Hepatic stellate cell (primary cell): ENCODE data around the gene MYO1F.
"Not testable (repeated sequence)": the region's sequence is repeated elsewhere in the genome, so short reads cannot be mapped to it uniquely, and the experiment has no call there.

Experiments used
- DNase-seq: peaks from one replicate; pipeline ENCODE4 v3.0.0; 2011; ENCODE audit warnings: low spot score

The MYO1F gene

DNA sequence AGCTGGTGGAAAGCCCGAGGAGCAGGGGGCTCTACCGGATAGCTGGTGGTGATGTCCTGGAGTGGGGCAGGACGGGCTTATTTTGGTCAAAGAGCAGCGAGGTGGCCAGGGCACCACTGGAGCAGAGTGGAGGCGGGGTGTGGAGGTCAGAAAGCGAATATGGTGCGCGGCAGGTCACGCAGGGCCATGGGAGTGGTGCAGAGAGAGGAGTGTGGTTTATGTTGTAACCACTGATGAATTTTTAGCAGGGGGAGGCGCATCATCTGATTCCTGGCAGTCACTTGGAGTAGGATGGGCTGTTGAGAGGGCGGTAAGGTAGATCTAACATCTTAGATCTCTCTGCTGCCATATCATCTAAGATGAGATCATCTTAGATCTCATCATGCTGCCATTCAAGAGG lies 61.9 kb downstream of the MYO1F start:
- no peak for DNase-seq

DNA sequence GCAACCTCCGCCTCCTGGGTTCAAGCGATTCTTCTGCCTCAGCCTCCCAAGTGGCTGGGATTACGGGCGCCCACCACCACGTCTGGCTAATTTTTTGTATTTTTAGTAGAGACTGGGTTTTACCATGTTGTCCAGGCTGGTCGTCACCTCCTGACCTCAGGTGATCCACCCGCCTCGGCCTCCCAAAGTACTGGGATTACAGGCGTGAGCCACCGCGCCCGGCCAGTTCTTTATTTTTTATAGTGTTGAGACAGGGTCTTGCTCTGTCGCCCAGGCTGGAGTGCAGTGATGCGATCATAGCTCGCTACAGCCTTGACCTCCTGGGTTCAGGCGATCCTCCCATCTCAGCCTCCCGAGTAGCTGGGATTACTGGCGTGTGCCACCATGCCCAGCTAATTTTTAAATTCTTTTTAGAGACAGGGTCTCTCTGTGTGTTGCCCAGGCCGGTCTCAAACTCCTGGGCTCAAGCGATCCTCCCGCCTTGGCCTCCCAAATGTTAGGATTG lies 62.7 kb downstream of the MYO1F start:
- not testable (repeated sequence) for DNase-seq

DNA sequence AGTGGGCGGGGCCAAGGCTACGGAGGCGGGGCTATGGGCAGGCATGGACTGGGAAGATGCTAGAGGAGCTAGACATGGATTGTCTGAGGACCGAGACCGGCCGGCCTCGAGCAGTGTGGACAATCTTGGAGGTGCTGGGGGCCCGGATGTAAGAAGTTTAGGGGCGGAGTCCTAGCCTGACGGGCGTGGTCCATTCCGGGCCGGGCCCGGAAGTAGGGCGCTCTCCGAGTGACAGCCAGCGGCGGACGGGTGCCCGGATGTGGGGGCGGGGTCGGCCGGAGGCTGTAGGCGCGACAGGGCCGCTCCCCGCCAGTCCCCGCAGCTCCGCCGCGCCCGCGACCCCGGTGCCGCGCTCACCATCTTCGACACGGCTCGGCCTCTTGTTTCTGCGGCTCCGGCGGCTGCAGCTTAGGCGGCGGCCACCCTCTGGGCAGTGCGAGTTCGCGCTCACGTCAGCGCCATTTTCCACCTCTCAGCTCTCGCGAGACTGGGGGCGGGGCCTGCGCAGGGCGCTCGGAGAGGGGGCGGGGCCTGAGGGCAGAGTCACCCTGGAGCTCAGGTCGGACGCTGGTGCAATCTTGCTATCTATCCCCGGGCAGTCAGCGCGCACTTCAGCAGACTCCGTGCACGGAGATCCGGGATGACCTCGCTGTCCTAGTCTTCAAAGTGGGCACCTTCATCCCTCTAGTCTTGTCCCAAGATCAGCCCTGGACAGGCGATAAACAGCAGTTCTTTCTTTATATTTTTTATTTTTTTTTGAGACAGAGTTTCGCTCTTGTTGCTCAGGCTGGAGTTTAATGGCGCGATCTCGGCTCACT lies 63.3 kb downstream of the MYO1F start, which contains the start of gene ZNF414:
Gene ZNF414, minus strand, starts transcription at position 481 of the 818 bp plus-strand sequence. Its CDS starts 121 bp downstream, at position 360.
- peak; percentile 98 for DNase-seq

DNA sequence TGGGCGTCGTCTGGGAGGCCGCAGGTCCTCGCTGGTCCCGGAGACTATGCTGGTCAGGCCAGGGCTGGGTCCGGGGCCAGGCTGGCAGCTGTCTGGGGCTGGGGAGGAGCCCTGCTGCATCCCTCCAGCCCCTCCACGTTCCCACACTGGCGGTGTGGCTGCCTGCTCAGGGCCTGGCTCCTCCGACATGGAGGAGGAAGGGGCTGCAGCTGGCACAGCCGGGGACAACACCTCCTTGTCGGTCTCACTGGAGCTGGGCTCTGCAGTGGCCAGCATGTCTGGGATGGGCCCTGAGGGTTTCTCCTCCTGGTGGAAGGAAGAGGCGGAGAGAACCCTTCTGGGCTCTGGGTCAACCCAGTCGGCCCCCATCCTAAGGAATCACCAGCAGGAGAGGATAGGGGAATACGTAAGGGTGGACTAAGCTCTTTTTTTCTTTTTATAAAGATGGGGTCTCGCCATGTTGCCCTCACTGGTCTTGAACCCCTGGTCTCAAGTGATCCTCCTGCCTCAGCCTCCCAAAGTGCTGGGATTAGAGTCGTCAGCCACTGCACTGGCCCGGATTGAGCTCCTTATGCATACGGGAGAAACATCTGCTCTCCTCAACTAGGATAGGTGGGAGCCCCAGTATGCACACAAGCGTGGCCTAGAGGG lies 64.1 kb downstream of the MYO1F start:
- DNase-seq: no peak

DNA sequence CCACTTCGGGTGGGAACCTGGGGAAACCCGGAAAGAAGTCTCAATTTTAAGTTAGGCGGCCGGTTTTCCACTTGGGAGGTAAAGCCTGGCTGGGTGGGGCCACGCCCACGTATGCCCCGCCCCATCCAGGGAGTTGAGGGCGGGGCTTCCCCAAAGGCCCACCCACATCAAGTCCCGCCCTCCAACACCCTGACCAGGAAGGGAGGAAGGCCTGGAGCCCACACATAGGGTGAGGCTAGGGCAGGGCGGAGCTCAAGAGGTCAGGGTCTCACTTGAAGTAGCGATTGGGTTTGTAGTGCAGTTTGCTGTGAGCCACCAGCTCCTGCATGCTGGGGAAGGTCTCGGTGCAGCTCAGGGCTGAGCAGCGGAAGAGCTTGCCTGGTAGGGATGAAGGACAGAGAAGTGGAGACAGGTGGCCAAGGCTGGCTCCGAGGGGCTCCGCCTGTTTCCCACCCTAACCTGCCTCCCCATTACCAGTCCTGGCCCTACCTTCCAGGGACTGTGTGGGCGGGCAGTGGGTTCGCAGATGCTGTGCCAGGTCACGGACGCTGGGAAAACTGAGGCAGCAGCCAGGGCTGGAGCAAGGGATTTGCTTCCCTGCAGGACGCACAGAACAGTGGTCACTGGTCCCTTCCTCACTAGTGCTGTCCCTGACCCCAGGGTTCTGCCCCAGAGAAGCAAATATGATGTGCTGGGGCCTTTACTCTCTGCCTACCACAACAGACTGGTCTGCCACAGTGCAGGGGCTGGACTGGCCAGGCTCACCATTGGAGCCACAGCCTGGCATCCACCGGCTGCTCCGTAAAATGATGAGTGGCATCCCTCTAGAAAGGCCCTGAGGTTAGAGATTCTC lies 64.9 kb downstream of the MYO1F start:
- no peak for DNase-seq

DNA sequence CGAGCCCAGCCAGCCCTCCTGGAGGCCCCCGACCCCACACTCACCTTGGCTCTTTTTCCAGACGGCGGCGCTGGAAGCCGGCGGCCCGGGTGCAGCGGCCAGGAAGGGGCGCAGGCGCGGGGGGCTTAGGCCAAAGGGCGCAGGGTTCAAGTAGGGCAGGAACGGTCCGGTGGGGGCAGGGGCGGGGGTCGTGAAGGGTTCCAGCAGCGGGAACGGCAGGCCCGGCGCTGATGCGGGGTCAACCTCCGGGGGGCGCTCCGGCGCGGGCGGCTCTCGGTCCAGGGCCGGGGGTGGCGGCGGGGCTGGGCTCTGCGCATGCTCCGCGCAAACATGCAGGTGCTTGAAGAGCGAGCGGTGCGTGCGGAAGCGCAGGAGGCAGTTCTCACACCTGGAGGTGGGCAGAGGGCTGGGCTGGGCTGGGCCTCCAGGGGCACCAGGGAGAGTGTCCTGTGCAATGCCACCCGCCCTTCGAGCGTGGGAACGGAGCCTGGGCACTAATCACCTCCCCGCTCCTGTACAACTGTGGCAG lies 65.6 kb downstream of the MYO1F start:
- no peak for DNase-seq

DNA sequence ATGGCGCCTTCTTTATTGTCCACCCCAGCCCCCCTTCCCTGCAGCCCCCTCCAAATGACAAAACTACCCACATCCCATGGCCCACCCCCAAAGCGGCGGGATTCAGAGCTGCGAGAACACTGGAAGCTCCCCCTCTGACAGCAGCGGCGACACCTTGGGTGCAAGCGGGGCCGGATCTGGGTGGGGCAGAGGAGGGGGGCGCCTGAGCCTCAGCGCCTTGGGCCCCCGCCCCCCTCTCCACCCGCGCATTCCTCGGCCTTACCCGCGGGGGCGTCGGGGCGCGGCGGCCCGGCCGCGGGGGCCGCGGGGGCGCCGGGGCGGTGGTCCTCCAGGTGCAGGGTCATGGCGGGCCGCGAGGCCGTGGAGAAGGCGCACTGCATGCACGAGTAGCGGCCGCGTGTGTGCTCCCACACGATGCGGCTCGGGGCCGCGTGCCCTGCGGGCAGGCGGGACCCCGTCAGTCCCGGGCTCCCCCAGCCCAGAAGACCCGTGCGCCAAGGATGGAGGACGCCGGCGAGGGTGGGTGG lies 66.6 kb downstream of the MYO1F start:
- no peak for DNase-seq

DNA sequence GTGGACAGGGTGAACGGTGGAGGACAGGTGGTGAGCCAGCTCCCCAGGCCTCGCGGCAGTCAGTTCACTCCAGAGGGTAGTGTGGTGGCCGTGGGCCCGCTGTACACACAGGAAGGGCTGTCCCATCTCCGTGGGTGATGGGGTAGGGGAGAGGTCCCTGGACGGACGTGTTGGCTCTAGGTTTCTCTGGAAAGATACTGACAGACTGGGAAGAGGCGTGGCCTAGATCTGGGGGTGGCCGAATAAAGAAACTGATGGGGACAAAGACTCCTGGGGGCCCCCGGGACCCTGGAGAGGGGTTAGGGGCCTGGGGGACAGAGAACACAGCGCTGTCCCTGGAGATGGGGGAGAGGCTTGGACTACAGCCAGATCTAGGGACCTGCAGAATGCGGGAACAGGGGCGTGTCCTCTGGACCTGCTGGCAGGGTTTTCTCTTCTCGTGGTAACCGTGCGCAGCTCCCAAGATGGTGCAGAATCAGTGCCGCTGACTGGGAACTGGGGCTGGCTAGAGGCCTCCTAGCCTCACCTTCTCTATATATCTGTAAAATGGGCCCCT lies 70.8 kb downstream of the MYO1F start:
- no peak for DNase-seq

DNA sequence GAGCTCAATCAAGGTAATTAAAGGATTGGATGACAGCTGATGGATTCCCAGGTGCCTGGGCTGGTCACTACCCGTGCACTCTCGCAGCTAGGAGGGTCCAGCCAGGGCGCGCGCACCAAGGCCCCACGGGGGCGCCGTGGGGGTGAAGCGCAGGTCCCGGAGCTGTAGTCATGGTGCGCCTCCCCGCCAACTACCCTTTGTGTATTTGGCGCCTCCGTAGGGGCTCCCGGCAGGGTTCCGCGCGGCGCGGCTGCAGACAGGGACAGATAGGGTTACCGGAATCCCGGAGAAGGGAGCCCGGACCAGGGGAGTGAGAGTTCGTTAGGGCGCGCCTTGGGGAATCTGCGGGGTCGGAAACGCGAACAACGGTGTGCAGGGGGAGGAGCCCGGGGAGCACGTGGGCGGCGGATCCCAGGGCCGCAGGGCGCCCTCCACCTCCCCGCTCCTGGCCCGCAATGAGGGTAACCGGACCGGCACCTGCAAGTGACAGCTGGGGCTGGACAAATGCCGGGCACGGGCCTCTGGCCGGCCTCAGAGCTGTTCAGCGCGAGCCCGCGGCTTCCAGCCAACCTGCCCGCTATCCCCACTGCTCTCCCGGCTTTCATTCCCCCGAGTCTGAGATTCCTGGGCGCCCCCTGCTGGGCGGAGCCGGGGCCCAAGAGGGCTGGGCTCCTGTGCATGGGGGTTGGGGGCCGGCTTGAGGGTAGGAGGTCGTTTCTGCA lies 71.4 kb downstream of the MYO1F start:
- peak; percentile 93 for DNase-seq

DNA sequence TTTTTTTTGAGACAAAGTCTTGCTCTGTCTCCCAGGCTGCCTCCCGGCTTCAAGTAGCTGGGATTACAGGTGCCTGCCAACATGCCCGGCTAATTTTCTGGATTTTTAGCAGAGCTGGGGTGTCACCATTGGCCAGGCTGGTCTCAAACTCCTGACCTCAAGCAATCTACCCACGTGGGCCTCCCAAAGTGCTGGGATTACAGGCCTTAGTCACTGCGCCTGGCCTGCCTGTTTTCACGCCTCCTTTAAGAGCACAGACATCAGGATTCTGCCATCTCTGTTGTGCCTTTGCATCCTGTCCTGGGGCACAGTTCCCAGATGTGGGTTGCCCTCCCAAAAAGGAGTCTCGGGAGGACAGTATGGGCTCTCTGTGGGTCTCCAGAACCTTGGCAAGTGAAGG lies 72.3 kb downstream of the MYO1F start:
- DNase-seq: no peak

DNA sequence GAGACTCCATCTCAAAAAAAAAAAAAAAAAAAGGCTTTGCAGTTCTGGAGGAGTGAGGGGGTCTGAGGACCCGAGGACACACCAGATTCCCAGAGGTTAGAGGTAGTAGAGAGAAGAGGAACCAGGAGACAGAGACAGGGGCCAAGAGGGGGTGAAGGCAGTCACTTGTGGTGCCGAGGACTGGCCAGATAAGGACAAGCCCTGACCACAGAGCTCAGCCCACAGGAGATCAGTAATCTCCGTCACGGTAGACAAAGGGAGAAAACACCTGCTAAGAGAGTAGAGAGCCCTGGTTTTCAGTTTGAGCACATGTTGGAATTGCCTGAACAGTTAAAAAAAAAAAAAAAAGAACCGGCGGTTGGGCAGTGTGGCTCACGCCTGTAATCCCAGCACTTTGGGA lies 73.1 kb downstream of the MYO1F start:
- DNase-seq: no peak

DNA sequence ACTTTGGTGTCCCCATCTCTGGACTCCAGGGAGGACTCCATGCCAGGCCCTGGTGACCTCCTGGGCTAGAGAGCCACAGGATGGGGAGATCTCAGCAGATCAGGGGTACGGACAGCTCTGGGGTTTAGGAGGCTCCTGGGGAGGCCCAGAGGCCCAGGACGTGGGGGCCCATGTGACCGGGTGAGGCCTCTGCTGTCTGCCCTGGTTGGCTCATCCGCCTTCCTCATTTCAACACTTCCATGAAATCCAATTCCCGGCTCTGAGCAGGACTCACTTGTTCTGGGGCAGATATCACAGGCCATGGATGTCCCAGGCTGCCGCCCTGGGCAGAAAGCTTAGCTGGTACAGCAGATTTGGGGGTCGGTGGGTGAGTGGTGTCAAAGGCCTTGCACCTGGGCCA lies 73.7 kb downstream of the MYO1F start:
- DNase-seq: no peak

DNA sequence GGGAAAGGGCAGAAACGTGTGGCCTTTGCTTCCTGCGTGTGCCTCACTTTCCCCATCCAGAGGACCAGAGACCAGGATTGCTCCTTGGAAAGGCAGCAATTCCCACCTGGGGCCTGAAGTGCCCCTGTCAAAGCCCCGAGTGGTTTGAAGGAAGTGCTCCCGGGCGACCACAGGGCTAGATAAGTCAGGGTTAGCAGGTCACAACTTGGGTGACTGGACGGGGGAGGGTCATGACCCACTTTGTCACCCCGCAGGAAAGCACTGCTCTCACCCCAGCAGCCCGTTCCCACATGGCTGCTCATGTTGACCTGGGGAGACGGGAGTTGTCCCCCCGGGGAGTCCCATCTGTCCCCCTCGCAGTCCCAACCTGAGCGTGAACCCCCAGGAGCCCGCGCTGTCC lies 75.3 kb downstream of the MYO1F start:
- DNase-seq: no peak

DNA sequence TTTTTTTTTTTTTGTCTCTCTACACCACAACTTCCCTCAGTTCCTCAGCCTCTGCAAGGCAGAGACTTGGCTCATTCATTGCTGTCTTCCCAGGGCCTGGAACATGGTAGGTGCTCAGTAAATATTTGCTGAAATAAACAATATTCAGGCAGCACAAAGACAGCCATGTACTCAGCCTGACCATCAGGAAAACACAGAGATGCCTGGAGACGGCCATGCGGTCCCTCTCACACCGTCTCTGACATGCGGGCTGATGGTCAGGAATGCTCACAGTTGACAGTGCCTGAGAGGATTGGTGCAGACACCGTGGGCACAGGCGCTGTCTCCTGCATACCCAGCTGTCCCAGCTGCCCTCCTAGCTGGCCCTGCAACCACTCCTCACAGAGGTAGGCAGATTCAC lies 75.7 kb downstream of the MYO1F start:
- DNase-seq: no peak

DNA sequence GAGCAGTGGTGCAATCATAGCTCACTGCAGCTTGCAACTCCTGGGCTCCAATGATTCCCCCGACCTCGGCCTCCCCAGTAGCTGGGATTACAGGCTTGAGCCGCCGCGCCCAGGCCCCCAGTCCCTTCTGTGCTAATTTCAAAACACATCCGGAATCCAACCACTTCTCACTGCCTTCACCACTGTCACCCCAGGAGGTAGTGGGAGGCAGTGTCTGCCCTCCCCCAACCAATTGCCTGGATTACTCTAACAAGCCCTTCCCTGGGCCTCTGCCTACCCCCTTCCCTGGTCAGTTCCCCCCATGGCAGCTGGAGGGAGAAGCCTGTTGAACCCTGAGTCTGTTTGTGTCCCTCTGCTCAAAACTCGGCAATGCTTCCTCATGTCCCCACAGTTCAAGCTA lies 77.1 kb downstream of the MYO1F start:
- DNase-seq: no peak

DNA sequence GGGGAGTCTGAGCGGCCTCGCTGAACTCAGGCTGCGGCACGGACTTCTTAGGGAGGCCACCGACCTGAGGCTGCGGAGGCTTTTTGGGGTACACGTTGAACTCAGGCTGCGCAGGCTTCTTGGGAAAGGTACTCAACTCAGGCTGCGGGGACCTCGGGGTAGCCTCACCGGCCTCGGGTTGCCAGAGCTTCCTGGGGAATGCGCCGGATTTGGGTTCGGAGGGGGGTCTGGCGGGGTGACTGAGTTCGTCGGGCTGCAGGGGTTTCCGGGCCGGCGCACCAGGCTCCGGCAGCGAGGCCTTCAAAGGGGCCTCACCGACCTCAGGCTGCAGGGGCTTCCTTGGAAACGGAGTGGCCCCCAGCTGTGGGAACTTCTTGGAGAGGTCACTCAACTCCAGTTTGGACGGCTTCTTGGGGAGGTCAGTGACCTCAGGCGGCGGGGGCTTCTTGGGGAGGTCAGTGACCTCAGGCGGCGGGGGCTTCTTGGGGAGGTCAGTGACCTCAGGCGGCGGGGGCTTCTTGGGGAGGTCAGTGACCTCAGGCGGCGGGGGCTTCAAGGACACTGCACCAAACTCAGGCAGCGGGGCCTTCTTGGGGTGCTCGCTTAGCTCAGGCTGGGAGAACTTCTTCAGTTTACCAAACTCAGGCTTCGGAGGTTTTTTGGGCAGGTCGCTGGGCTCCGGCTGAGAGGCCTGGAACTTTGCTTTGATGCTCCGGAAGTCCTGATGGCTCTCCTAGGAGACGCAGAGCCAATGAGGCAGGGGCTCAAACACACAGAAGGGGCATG lies 78.0 kb downstream of the MYO1F start:
- DNase-seq: no peak

DNA sequence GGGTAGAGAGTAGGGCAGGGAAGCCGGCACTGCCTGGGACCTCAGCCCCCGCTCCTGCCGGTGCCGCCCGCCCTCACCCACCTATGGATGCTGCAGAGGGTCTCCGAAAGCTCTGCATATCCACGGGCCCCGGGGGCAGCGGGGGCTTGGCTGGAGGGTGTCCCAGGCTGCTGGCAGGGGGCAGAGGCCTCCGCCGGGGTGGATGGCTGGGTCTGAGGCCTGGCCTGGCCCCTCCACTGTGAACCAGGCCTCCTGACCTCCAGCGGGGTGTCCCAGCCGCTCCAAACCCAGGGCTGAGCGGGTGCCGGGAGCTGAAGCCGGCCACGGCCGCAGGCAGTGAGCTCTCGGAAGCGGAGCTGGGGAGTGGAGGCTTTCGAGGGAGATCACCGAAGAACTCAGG lies 78.9 kb downstream of the MYO1F start:
- DNase-seq: no peak

DNA sequence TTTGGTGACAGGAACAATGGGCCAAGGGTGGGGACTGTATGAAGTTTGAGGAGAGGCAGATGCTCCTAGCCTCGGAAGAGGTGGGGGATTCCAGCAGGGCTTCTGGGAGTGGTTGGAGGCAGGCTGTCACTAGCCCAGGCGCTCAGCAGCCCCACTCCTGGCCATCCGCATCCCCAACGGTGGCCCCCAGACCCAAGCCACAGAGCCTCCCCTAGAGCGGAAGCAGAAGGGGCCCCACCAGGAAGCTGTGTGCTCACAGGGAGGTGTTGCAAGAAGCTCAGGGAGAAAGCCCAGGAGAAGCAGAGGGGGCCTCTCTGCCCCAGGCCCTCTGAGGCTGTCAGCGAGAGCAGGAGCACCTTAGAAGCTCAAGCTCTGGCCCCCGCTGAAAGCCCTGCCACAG lies 83.1 kb downstream of the MYO1F start:
- DNase-seq: no peak

DNA sequence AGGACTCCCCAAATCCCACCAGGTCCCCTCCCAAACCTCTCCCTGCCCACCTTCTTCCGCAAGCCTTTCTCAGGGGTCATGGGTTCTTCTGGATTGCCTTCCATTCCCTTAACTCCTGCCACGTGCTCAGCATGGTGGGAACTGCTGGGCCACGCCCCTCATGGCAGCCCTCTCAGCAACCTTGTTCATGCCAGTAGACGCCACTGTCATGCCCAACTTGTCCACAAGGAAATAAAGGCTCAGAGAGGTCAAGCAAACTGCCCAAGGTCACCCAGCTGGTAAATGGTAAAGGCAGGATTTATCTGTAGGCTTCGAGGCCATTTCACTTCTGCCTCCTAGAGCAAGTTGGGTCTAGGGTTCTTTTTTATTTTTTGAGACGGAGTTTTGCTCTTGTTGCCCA lies 85.7 kb downstream of the MYO1F start:
- DNase-seq: no peak

DNA sequence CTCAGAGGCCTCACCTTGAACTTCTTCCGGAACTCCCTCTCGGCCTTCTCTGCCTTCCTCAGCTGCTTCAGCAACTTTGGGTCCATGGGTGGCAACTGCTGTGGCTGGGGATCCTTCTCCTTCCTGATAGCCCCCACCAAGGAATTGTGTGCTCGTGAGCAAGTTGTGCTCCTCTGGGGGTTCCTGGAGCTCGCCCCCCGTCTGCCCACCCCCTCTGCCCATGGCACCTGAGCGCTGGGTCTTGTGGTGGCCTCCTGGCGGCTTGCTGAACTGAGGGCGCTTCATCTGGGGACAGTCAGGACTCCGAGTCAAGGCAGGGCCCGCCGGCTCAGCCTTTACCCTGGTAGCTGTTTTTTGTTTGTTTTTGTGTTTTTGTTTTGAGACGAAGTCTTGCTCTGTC lies 86.4 kb downstream of the MYO1F start:
- DNase-seq: no peak
